UCSD-AML1 (cell line): ENCODE results near the gene ZC3H14.
A peak's percentile ranks its signal among the peaks of the same experiment; 100 is the strongest.
"Not testable (repeated sequence)": the region's sequence is repeated elsewhere in the genome, so short reads cannot be mapped to it uniquely, and the experiment has no call there.

Experiments
- DNase-seq: peaks from one replicate; lab custom pipeline; 2025; ENCODE audit not compliant: unreplicated experiment; lab: John Stamatoyannopoulos, UW

ZC3H14 gene

GRCh38 chr14:88562831-88563686 is at the start of gene ZC3H14:
Gene ZC3H14, plus strand, starts transcription at chr14:88563037. Its CDS starts 97 bp downstream, at chr14:88563134.
- peak; percentile 92 for DNase-seq

GRCh38 chr14:88515499-88516221 is 47.2 kb upstream of the ZC3H14 start:
- no peak for DNase-seq

GRCh38 chr14:88516861-88517357 is 45.9 kb upstream of the ZC3H14 start:
- no peak for DNase-seq

GRCh38 chr14:88518592-88519512 is 44.0 kb upstream of the ZC3H14 start:
- no peak for DNase-seq

- no peak for DNase-seq
Measured at GRCh38 chr14:88519907-88520306, 42.9 kb upstream of the ZC3H14 start.

- DNase-seq, result no peak
Measured at GRCh38 chr14:88521818-88522217, 41.0 kb upstream of the ZC3H14 start.

- no peak for DNase-seq
Measured at GRCh38 chr14:88522393-88522792, 40.4 kb upstream of the ZC3H14 start.

- not testable (repeated sequence) for DNase-seq
Measured at GRCh38 chr14:88529889-88530288, 32.9 kb upstream of the ZC3H14 start.

GRCh38 chr14:88533064-88533602 is 29.7 kb upstream of the ZC3H14 start:
- no peak for DNase-seq

- DNase-seq, result no peak
Measured at GRCh38 chr14:88535149-88535548, 27.7 kb upstream of the ZC3H14 start.

- DNase-seq, result no peak
Measured at GRCh38 chr14:88535813-88536212, 27.0 kb upstream of the ZC3H14 start.

GRCh38 chr14:88541324-88541723 is 21.5 kb upstream of the ZC3H14 start:
- no peak for DNase-seq

- no peak for DNase-seq
Measured at GRCh38 chr14:88542857-88543795, 19.7 kb upstream of the ZC3H14 start.

GRCh38 chr14:88545256-88545655 is 17.6 kb upstream of the ZC3H14 start:
- DNase-seq, result no peak

GRCh38 chr14:88546621-88547385 is 16.0 kb upstream of the ZC3H14 start:
- DNase-seq, result no peak

- DNase-seq, result no peak
Measured at GRCh38 chr14:88547386-88547780, 15.5 kb upstream of the ZC3H14 start.

- DNase-seq, result no peak
Measured at GRCh38 chr14:88550078-88550477, 12.8 kb upstream of the ZC3H14 start.

GRCh38 chr14:88551094-88551870 is 11.6 kb upstream of the ZC3H14 start:
- DNase-seq, result no peak
